DMS114 treated with DMSO at 0.1 percent for 48 hours (cell line): ENCODE results near the gene GRK5.

Experiments used
- DNase-seq: peaks from one replicate; lab custom pipeline; 2025; ENCODE audit not compliant: unreplicated experiment; lab: John Stamatoyannopoulos, UW

GRK5 gene

DNA sequence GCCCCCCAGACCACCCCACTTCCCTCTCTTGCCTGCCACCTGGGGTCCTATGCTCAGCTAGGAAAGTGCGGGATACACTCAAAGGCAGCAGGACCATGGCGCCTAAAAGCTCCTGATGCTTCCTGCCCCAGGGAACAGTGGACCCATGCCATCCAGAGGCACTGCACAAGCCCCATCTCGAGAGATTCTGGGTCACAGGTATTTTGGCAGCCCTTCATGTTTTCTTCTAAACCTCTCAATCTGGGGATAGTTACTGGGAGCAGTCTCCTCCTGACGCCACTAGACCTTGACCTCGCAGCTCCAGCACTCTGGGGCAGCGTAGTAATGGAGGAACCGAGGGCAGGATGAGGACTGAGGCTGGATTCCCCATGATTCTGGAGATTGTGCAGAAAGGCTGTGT, 107.1 kb downstream of the GRK5 start:
- no peak for DNase-seq

DNA sequence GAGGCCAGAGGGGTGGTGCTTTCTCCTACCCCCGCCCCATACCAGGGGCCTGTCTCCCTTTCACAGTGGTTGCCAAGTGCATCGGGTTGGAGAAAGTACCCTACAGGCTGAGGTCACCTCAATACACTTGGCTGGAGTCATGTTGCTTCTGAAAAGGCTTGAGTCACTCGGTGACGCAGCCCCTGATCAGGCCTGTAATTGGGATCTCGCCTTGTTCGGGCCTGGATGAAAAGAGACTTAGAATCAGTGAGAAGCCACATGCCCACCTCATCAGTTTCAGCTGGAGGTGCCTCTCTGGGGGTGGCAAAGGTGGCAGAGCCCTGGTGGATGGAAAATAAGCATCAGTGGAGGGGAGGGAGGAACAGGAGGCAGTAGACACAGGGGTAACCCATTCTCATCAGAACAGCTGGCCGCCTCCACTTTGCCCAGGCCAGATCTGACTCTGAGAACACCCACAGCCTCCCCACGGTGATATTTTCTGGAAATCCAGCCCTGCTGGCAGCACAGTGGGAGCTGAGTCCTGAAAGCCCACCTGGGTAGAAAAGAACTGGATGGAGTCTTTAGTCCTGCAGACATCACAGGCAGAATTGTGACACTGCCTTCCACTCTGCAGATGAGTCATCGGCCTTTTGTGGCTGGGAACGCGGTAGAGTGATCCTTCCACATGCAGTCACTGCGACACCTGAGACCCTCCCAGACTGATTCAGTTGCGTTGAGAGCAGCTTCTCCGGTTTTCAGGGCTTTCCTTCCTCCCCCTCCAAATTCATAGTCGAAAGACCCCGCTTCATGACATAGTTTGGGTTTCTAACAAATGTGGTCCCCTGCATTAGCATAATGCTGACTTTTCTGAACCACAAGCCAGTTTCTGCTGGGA, 108.0 kb downstream of the GRK5 start:
- DNase-seq: no peak

- DNase-seq: no peak
These were observed 108.6 kb downstream of the GRK5 start for GRCh38 chr10:119316002-119316358.

DNA sequence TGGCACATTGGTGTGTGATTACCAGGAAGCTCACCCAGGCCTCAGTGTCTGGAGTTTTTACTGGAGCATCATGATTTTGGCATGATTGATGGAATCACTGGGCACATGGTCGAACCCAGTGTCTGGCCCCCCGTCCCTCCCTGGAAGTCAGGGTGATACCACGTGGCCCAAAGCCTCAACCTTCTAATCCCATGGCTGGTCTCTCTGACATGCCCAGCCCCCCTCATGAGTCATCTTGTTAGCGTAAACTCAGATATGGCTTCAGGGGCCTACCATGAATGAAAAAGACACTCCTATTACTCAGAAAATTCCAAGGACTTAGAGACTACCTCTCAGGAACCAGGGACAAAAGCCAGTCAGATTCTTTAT, 109.3 kb downstream of the GRK5 start:
- DNase-seq: no peak

DNA sequence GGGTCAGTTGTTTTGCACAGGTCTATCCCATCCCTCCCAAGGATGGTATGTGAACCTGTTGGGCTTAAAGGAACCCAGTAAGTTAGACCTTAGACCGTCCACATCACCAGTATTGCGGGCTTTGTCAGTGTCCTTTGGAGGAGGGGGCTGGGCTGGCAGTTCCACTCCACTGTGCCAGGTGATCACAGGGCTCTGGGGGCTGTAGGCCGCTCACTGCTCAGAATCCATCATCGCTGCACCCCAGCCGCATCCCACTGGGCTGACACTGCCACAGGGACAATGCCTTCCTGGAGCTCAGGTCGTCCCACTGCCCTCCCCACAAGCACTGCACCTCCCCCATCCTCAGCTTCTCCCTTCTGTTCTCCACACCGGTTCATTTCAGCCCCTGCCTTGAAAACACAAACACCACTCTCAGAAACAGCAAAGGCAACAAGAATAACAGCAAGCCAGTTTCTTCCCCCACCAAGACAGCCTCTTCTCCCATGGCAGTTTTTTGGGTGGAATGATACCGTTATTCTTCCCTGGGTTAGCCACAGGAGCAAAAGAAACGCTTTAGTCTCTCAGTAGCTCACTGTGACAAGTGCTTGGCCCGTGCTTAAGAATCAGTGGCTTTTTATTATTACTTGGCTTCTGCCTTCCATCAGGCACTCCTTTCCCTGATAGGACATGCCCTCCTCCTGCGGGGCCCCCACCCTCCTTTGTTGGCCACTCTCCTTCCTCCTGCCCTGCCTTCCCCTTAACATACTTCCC, 111.2 kb downstream of the GRK5 start:
- DNase-seq: no peak

GRCh38 chr10:119319161-119319919, 112.0 kb downstream of the GRK5 start:
- no peak for DNase-seq

DNA sequence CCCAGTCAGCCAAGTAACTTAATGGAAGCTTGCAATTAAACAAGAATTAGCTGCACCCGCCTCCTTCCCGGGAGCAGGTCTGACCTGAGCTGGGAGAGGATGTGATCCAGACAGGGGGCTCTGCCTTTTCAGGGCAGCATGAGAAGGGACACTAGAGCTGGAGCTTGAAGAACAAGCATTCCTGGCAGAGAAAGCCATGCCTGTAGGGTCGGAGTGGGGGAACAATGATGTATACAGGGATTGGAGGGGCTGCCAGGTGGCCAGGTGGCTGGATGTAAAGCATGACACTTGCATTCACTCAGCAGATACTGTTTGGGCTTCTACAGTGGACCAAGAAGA, 112.5 kb downstream of the GRK5 start:
- no peak for DNase-seq

GRCh38 chr10:119320981-119321380, 113.6 kb downstream of the GRK5 start:
- no peak for DNase-seq

GRCh38 chr10:119323085-119324016, 116.0 kb downstream of the GRK5 start:
- no peak for DNase-seq

- no peak for DNase-seq
These were observed 117.8 kb downstream of the GRK5 start for GRCh38 chr10:119325131-119325530.

DNA sequence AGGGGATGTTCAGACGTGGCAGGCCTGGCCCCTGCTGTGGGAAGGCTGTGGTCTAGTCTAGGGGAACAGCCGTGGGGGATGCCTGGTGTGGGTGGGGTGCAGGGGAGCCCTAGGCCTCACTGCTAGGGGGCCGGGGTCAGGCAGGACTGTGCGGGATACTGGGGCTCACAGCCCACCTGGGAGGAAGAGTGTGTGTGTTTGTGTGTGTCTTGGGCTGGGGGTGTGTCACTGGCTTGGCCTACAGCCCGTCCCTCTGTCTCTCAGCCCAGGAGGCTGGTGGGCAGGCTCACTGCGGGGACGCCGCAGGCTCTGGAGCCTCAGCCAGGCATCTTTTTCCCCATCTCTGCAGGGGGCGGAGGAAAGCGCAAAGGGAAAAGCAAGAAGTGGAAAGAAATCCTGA, 118.8 kb downstream of the GRK5 start:
- DNase-seq: no peak

DNA sequence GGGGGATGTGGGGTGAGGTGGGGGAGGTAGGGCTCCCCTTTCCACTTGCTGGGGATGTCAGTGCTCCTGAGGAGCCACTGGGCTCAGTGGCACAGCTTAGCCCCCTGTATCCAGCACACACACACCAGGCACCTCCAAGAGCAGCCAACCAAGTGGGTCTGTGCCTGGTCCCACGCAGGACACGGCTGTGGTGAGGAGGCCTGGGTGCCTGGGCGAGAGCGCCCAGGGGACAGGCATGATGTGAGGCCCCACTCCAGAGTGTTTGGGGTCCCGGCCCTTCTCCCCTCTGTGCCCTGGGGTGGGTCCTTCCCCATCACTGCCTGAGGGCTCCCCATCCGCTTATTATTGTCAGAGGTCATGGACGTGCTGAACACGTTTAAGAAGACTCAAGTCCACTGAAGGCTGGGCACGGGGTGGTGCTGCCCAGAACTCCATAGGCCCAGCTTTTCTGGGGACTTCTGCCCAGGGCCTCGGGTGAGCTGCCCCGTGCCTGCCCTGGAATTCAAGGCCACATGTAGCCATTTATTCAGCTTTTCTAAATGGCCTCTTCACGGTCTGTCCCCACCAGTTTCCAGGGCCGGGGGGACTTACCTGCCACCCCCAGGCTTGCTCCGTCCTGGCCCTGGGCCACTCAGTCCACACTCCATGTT, 119.8 kb downstream of the GRK5 start:
- DNase-seq: no peak

DNA sequence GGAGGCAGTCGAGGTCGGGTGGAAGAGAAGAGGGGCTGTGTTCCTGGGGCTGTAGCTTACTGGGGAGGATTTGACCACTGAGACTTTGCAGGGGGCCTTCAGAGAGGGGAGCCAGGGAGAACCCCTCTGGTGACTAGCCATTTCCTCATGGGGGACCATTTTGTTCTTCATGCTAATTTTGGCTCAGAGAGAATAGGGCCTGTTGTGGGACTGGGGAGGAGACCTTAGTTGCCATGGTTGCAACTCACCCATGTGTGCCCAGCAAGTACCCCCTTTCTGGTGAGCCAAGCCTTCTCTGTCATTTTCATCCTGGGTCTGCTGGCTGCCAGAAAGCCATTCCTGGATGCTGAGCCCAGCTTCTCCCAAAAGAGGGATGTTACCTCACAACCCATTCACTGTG, 120.9 kb downstream of the GRK5 start:
- no peak for DNase-seq

- DNase-seq: no peak
These were observed 123.0 kb downstream of the GRK5 start for GRCh38 chr10:119330342-119330741.

DNA sequence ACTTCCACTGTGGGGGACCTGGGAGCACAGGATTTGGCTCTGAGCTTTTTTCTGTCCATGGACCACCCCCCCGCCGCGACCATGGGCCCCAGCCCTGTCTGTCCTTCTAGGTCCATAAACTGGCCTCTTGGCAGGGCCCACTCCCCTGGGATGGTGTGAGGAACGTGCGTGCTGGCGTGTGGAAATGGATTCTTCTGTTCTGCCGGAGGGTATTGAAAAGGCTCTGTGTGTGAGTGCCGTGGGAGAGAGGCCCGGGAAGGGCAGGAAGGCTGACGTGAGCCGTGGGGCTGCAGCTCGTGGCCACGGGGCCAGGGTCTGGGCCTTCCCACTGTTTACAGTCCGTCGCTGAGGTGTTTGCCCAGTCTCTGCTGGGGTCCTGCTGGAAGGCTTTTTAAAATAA, 123.7 kb downstream of the GRK5 start:
- no peak for DNase-seq

- no peak for DNase-seq
These were observed 125.9 kb downstream of the GRK5 start for GRCh38 chr10:119333146-119333792.

DNA sequence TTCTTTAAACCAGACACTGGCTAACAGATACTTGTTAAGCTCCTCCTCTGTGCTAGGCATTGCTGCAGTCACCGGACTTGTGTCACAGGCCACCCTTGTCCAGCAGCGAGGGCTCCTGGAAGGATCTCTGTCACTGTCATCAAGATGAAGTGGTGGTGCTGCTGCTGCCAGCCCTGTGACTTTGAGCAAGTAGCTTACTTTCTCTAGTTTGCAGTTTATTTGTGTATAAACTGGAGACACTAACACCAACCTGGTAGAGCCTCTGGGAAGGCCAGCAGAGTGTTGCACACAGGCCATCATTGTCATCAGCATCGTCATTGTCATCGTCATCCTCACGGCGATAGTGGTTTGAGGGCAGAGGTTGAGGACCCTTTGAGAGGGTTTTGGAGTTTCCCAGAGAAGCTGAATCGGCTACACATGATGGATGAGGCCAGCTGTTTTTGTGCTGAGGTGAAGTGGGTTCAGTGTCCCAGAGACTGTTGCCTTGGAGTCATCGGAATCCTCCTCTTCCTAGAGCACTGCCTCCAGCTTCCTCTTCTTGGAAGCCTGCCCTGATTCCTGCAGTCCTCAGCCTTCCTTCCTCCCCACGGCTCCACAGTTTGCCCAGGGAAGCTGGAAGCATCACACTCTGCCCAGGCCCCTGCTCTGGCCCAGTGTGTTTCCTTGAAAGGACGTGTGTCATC, 128.4 kb downstream of the GRK5 start:
- no peak for DNase-seq

GRCh38 chr10:119336599-119336998, 129.2 kb downstream of the GRK5 start:
- DNase-seq: no peak

GRCh38 chr10:119337223-119337622, 129.9 kb downstream of the GRK5 start:
- DNase-seq: no peak
